Hepatocyte (in vitro differentiated cells): Measurements from ENCODE around the gene DPPA4. TPM values are rescaled to one million over a fixed set of nuclear protein-coding genes. Genes with fewer than 3 reads are reported as not detected.

Experiments
- DNase-seq: peaks from one replicate; pipeline ENCODE4 v3.0.0-alpha.2; 2016; ENCODE audit warnings: low spot score
- H2AFZ ChIP-seq: fragments of 200-600 bp; sonication (generic); 2 replicates; pipeline ENCODE4 v1.6.0; 2016; ENCODE audit warnings: antibody characterized with exemption, mild to moderate bottlenecking
- H3K27ac ChIP-seq: fragments of 200-600 bp; sonication (generic); 2 replicates; pipeline ENCODE4 v1.5.1; 2016; ENCODE audit warnings: mild to moderate bottlenecking
- H3K27me3 ChIP-seq: fragments of 200-600 bp; sonication (generic); 2 replicates; pipeline ENCODE4 v1.6.1; 2016
- H3K36me3 ChIP-seq: fragments of 200-600 bp; sonication (generic); replicated peaks from 2 replicates; pipeline ENCODE4 v1.5.1; 2016; ENCODE audit warnings: low read depth; ENCODE audit not compliant: insufficient read depth
- H3K4me1 ChIP-seq: fragments of 200-600 bp; sonication (generic); 2 replicates; pipeline ENCODE4 v1.5.1; 2016; ENCODE audit warnings: mild to moderate bottlenecking, moderate library complexity; ENCODE audit not compliant: insufficient read depth
- H3K4me2 ChIP-seq: fragments of 200-600 bp; sonication (generic); 2 replicates; pipeline ENCODE4 v1.6.0; 2016
- H3K4me3 ChIP-seq: fragments of 200-600 bp; sonication (generic); 2 replicates; pipeline ENCODE4 v1.5.1; 2016; ENCODE audit warnings: mild to moderate bottlenecking
- H3K79me2 ChIP-seq: fragments of 200-600 bp; sonication (generic); 2 replicates; pipeline ENCODE4 v1.6.0; 2017; ENCODE audit warnings: mild to moderate bottlenecking
- H3K9me2 ChIP-seq: fragments of 200-600 bp; sonication (generic); replicated peaks from 2 replicates; pipeline ENCODE4 v1.6.0; 2017; ENCODE audit warnings: mild to moderate bottlenecking; ENCODE audit not compliant: insufficient read depth
- H3K9me3 ChIP-seq: fragments of 200-600 bp; sonication (generic); 2 replicates; pipeline ENCODE4 v1.5.1; 2016; ENCODE audit warnings: low read depth, mild to moderate bottlenecking
- H4K20me1 ChIP-seq: fragments of 200-600 bp; sonication (generic); 2 replicates; pipeline ENCODE4 v1.6.0; 2016; ENCODE audit warnings: mild to moderate bottlenecking; ENCODE audit not compliant: insufficient read depth, poor library complexity, severe bottlenecking
- EZH2 ChIP-seq: fragments of 200-600 bp; sonication (generic); IDR thresholded peaks from 2 replicates; pipeline ENCODE4 v1.6.1; 2016; ENCODE audit warnings: antibody characterized with exemption, mild to moderate bottlenecking, borderline replicate concordance
- EZH2phosphoT487 ChIP-seq: fragments of 200-600 bp; sonication (generic); IDR thresholded peaks from one replicate; pipeline ENCODE4 v1.6.1; 2018; ENCODE audit warnings: antibody characterized with exemption, mild to moderate bottlenecking, low read depth, moderate library complexity; ENCODE audit not compliant: unreplicated experiment, severe bottlenecking
- WGBS: methylation state at CpG from one replicate; pipeline ENCODE4 v1.1.6; 2016; ENCODE audit warnings: low lambda C conversion rate; ENCODE audit errors: missing lambda C conversion rate; 5-methylcytosine and 5-hydroxymethylcytosine counted together
- polyA plus RNA-seq: library from polyadenylated mRNA; unstranded; fragments of >200 nt; fragmentation: Nextera tagmentation; extraction: Ambion mirVana; gene quantifications from 2 replicates; pipeline ENCODE4 v1.2.1, GENCODE V29; 2016
- total RNA-seq: library from RNA; depleted of rRNA; stranded (reverse); fragments of >200 nt; gene quantifications from 2 replicates; pipeline ENCODE4 v1.2.3, GENCODE V29; 2014
- TF ChIP-seq, protein P1 (sequence below): fragments of 200-600 bp; sonication (generic); IDR thresholded peaks from 2 replicates; pipeline ENCODE4 v1.5.1; 2016; ENCODE audit warnings: antibody characterized with exemption, mild to moderate bottlenecking; ENCODE audit not compliant: poor library complexity

The DPPA4 gene
- total and polyA plus RNA-seq, 2 experiments from 2014 or later, result 4.3 to 11.4 TPM

DNA sequence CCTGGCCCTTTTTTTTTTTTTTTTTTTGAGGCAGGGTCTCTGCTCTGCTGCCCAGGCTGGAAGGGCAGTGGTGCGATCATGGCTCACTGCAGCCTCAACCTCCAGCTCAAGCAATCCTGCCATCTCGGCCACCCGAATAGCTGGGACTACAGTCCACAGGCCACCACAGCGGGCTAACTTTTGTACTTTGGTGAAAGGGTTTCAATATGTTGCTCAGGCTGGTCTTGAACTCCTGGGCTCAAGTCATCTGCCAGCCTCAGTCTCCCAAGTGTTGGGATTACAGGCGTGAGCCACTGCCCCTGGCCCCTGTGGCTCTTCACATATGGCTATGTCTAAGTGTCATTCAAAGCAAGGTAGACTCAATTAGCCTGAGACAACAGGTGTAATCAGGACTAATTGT, 12.2 kb downstream of the DPPA4 start:
- Histone ChIP-seq H3K9me3 (no peaks in the 10 kb centered on the region), H3K4me2 (no peak overlapping the region), H4K20me1 (no peaks in the 10 kb centered on the region), H3K4me1 (no peaks in the 10 kb centered on the region), H3K79me2 (no peaks in the 10 kb centered on the region), H3K36me3 (no peaks in the 10 kb centered on the region), H3K4me3 (no peak overlapping the region), H3K27me3 (no peaks in the 10 kb centered on the region), H3K9me2 (no peaks in the 10 kb centered on the region), H3K27ac (no peak overlapping the region), H2AFZ (no peak overlapping the region)
- no peak for DNase-seq
- TF ChIP-seq, protein P1, sequence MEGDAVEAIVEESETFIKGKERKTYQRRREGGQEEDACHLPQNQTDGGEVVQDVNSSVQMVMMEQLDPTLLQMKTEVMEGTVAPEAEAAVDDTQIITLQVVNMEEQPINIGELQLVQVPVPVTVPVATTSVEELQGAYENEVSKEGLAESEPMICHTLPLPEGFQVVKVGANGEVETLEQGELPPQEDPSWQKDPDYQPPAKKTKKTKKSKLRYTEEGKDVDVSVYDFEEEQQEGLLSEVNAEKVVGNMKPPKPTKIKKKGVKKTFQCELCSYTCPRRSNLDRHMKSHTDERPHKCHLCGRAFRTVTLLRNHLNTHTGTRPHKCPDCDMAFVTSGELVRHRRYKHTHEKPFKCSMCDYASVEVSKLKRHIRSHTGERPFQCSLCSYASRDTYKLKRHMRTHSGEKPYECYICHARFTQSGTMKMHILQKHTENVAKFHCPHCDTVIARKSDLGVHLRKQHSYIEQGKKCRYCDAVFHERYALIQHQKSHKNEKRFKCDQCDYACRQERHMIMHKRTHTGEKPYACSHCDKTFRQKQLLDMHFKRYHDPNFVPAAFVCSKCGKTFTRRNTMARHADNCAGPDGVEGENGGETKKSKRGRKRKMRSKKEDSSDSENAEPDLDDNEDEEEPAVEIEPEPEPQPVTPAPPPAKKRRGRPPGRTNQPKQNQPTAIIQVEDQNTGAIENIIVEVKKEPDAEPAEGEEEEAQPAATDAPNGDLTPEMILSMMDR, result no peak
- TF ChIP-seq EZH2, result no peak
- no peak for TF ChIP-seq EZH2phosphoT487
- WGBS, result 91% methylated on average over 5 of the region's 5 CpGs

DNA sequence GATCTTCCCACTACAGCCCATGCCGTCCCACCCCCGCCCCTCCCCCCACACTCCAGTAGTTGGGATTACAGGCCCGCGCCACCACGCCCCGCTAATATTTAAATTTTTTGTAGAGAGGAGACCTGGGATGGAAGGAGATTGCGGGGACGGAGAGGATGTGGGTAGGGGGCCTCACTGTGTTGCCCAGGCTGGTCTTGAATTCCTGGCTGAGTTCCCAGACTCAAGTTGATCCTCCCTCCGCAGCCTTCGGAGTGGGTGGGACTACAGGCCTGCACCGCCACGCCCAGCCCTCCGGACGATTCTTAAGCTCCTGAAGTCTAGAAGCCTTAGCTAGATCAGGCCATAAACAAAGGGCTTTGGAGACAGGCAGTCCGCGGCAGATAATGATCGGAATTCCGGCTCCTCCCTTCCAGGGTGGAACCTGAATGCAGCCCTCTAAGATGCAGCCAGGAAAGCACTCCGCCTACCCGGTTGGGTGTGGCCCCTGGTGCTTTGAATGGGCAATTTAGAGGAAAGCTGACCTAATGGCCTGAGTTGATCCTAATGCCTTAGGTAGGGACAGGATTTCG, 21.1 kb downstream of the DPPA4 start, which contains the start of gene DPPA2:
DPPA2 (minus strand) TSS at position 356 of the 569 bp plus-strand sequence. CDS start 1,975 bp downstream, outside the sequence.
- Histone ChIP-seq H3K4me1 (no peaks in the 10 kb centered on the region), H3K79me2 (no peaks in the 10 kb centered on the region), H3K36me3 (no peaks in the 10 kb centered on the region), H3K4me2 (no peak within 1 kb of the TSS), H3K9me3 (no peaks in the 10 kb centered on the region), H3K27ac (no peak within 1 kb of the TSS), H2AFZ (no peak within 1 kb of the TSS), H3K27me3 (no peaks in the 10 kb centered on the region), H3K4me3 (no peak within 1 kb of the TSS), H4K20me1 (no peaks in the 10 kb centered on the region), H3K9me2 (no peaks in the 10 kb centered on the region)
- no peak for DNase-seq
- 82% methylated on average over 21 of the region's 21 CpGs for WGBS
- no peak for TF ChIP-seq EZH2phosphoT487
- no peak for TF ChIP-seq EZH2
- TF ChIP-seq, protein P1, result no peak

DNA sequence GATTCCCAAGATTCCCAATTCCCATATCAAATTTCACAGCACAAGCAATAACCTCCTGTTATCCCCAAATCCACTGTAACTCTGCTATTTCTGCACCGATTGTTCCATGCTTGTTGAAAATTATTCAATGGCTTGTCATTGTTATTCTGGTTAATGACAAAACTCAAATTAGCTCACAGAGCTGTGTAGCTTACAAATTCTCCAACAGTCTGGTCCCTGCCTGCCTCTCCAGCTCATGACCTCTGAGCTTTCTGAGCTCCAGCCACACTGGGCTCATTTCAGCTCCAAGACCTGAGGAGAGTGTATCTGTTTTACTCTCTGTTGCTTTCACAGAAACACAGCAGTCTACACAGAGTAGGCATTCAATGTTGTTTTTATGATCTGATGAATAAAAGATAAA, 24.3 kb downstream of the DPPA4 start:
- H4K20me1 ChIP-seq, result no peaks in the 10 kb centered on the region
- H3K4me1 ChIP-seq, result no peaks in the 10 kb centered on the region
- H3K4me2 ChIP-seq, result no peak overlapping the region
- no peak overlapping the region for H3K4me3 ChIP-seq
- H3K36me3 ChIP-seq, result no peaks in the 10 kb centered on the region
- no peaks in the 10 kb centered on the region for H3K27me3 ChIP-seq
- H2AFZ ChIP-seq, result no peak overlapping the region
- H3K79me2 ChIP-seq, result no peaks in the 10 kb centered on the region
- no peak for DNase-seq
- TF ChIP-seq EZH2phosphoT487 (no peak), EZH2 (no peak)
- TF ChIP-seq, protein P1, result no peak
- no peak overlapping the region for H3K27ac ChIP-seq
- WGBS, result 81% methylated on average over 1 of the region's 1 CpG
- no peaks in the 10 kb centered on the region for H3K9me3 ChIP-seq
- H3K9me2 ChIP-seq, result no peaks in the 10 kb centered on the region
